OCI-LY7 (cell line): ENCODE measurements around the gene YTHDF1.

Experiments
- EZH2phosphoT487 ChIP-seq: fragments of 200-600 bp; sonication (generic); IDR thresholded peaks from 2 replicates; pipeline ENCODE4 v1.6.1; 2018; ENCODE audit warnings: low read depth, borderline replicate concordance, mild to moderate bottlenecking, mixed run types, antibody characterized with exemption, low read length, moderate library complexity, mixed read lengths
- TF ChIP-seq, protein P1 (sequence below): fragments of 200-600 bp; sonication (generic); conservative IDR thresholded peaks from 2 replicates; pipeline ENCODE4 v1.5.1; 2014; ENCODE audit warnings: mild to moderate bottlenecking, antibody characterized with exemption, low read length, moderate library complexity, mixed read lengths

DNA sequence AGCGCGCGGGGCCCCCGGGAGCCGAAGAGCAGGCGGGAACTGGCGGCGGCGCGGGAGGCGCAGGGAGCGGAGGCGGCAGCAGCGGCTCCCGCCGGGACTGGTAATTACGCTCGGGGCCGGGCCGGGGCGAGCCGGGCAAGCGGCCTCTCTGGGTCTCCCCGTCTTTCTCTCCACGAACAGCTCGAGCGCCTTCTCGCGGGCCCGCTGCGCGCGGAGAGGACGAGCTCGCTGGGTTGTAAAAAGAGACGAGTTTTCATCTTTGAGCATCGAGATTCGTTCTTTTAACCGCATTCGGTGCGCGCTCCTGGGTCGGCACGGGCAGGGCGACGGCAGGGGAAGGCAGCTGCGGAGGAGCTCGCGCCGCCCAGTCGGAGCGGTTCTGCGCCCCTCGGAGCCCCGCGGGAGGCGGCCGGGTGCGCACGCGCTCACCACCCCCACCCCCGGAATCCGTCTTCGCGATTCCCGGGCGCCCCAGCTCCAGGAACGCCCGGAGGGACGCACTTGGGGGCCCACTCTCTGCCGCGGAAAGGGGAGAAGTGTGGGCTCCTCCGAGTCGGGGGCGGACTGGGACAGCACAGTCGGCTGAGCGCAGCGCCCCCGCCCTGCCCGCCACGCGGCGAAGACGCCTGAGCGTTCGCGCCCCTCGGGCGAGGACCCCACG lies 38.0 kb downstream of the YTHDF1 start:
- TF ChIP-seq, protein P1, sequence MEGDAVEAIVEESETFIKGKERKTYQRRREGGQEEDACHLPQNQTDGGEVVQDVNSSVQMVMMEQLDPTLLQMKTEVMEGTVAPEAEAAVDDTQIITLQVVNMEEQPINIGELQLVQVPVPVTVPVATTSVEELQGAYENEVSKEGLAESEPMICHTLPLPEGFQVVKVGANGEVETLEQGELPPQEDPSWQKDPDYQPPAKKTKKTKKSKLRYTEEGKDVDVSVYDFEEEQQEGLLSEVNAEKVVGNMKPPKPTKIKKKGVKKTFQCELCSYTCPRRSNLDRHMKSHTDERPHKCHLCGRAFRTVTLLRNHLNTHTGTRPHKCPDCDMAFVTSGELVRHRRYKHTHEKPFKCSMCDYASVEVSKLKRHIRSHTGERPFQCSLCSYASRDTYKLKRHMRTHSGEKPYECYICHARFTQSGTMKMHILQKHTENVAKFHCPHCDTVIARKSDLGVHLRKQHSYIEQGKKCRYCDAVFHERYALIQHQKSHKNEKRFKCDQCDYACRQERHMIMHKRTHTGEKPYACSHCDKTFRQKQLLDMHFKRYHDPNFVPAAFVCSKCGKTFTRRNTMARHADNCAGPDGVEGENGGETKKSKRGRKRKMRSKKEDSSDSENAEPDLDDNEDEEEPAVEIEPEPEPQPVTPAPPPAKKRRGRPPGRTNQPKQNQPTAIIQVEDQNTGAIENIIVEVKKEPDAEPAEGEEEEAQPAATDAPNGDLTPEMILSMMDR, result no peak
- TF ChIP-seq EZH2phosphoT487, result no peak
